Esophagus squamous epithelium (tissue), 5 donors: ENCODE results near the gene SPINT4. TPM values are rescaled to one million over a fixed set of nuclear protein-coding genes. Genes with fewer than 3 reads are reported as not detected.
"Not testable (repeated sequence)": the region's sequence is repeated elsewhere in the genome, so short reads cannot be mapped to it uniquely, and the experiment has no call there.

Experiments
- DNase-seq: peaks from one replicate; lab custom pipeline; 2025; lab: John Stamatoyannopoulos, UW
- H3K27ac ChIP-seq, 4 donors: fragments of 200-600 bp; sonication (generic); one replicate each; pipeline ENCODE4 v1.5.1; 2016 to 2019; ENCODE audit warnings: mild to moderate bottlenecking in 1 of 4
- H3K27me3 ChIP-seq, 4 donors: fragments of 200-600 bp; sonication (generic); 1 replicate in 3 of 4; 2 replicates in 1 of 4; pipeline versions ENCODE4 v1.5.1 to v1.6.0; 2017 to 2021; ENCODE audit warnings: antibody characterized with exemption in 1 of 4
- H3K36me3 ChIP-seq, 3 donors: fragments of 200-600 bp; sonication (generic); one replicate each; pipeline ENCODE4 v1.5.1; 2016 to 2019
- H3K4me1 ChIP-seq, 3 donors: fragments of 200-600 bp; sonication (generic); one replicate each; pipeline ENCODE4 v1.5.1; 2017 to 2019
- H3K4me3 ChIP-seq, 4 donors: fragments of 200-600 bp; sonication (generic); 1 replicate in 3 of 4; 2 replicates in 1 of 4; pipeline ENCODE4 v1.5.1; 2016 to 2019; ENCODE audit warnings: mild to moderate bottlenecking in 2 of 4, moderate library complexity in 1 of 4
- H3K9me3 ChIP-seq, 3 donors: fragments of 200-600 bp; sonication (generic); one replicate each; pipeline ENCODE4 v1.5.1; 2016 to 2019
- CTCF ChIP-seq, 6 experiments: fragments of 450-650 bp in 4 of 6; fragments of 200-600 bp in 2 of 6; sonication (generic) in 2 of 6; IDR thresholded peaks; one replicate each; pipeline ENCODE4 v1.5.1; 2016 to 2019; ENCODE audit warnings: antibody characterized with exemption in 6 of 6, mild to moderate bottlenecking in 4 of 6, moderate library complexity in 4 of 6
- POLR2A ChIP-seq, 4 donors: fragments of 450-650 bp; IDR thresholded peaks; one replicate each; pipeline ENCODE4 v1.6.1; 2017; ENCODE audit warnings: antibody characterized with exemption in 4 of 4, mild to moderate bottlenecking in 4 of 4, moderate library complexity in 3 of 4
- WGBS, 2 donors: methylation state at CpG; one replicate each; pipeline ENCODE4 v1.1.5; 2018; 5-methylcytosine and 5-hydroxymethylcytosine counted together
- intact Hi-C: fragments of 100-400 bp; cut with DNase I; formaldehyde crosslinking; loops from one replicate; pipeline ENCODE4 v1.15.0; 2022
- total RNA-seq, 4 donors: library from RNA; depleted of rRNA; stranded (reverse); fragments of >200 nt; gene quantifications; one replicate each; pipeline ENCODE4 v1.1.0, GENCODE V29; 2016
- donor health status: DM: yes; HTN: yes; CAD: no.

Gene SPINT4
- total RNA-seq, 4 donors from 2014 or later = not detected

GRCh38 chr20:45745015-45745414, 22.9 kb downstream of the SPINT4 start:
- DNase-seq = no peak
- Histone ChIP-seq H3K4me1 (no peaks in the 10 kb centered on the region), H3K9me3 (no peaks in the 10 kb centered on the region), H3K4me3 (no peak overlapping the region), H3K27me3 (peaks cover 0 to 37% (median 0%) of the 10 kb centered on the region in 4 donors), H3K27ac (no peak overlapping the region), H3K36me3 (no peaks in the 10 kb centered on the region)
- intact Hi-C loops = no loop called here
- TF ChIP-seq CTCF (IDR thresholded peaks at IDR 0.05) = no peak
- no peak for TF ChIP-seq POLR2A (IDR thresholded peaks at IDR 0.05)

- H3K9me3 ChIP-seq = no peaks in the 10 kb centered on the region
- peaks cover 0 to 20% (median 0%) of the 10 kb centered on the region in 4 donors for H3K27me3 ChIP-seq
- intact Hi-C loops = no loop called here
- DNase-seq = no peak
- no peaks in the 10 kb centered on the region for H3K36me3 ChIP-seq
- H3K27ac ChIP-seq = no peak overlapping the region
- no peak for TF ChIP-seq CTCF (IDR thresholded peaks at IDR 0.05)
- no peak for TF ChIP-seq POLR2A (IDR thresholded peaks at IDR 0.05)
- WGBS, 2 donors = 85 to 100% methylated on average over 1 of the region's 1 CpG
- no peak overlapping the region for H3K4me3 ChIP-seq
- no peaks in the 10 kb centered on the region for H3K4me1 ChIP-seq
Measured at GRCh38 chr20:45751721-45752120, 29.6 kb downstream of the SPINT4 start.

DNA sequence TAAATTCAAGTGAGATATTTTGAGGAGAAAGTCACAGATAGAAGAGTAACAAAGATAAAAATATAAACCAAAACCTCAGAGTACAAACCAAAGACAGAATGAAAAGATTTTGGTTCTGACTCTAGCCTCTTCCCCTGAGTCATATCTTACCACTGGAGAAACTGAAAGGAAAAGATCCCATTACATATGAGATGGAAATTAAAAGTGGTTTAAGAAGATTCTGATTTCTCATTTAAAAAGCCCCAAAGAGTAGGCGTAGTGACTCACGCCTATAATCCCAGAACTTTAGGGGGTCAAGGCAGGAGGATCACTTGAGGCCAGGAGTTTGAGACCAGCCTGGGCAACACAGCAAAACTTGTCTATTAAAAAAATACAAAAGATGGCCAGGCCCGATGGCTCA, 30.6 kb downstream of the SPINT4 start:
- Histone ChIP-seq H3K27ac (no peak overlapping the region), H3K27me3 (peaks cover 0 to 13% (median 0%) of the 10 kb centered on the region in 4 donors), H3K9me3 (no peaks in the 10 kb centered on the region), H3K4me3 (no peak overlapping the region), H3K36me3 (no peaks in the 10 kb centered on the region), H3K4me1 (no peaks in the 10 kb centered on the region)
- no peak for DNase-seq
- TF ChIP-seq POLR2A (IDR thresholded peaks at IDR 0.05) = no peak
- no peak for TF ChIP-seq CTCF (IDR thresholded peaks at IDR 0.05)
- whole genome bisulfite sequencing, 2 donors = 66 to 87% methylated on average over 3 of the region's 3 CpGs
- intact Hi-C loops = no loop called here

- 96 to 100% methylated on average over 2 to 3 of the region's 4 CpGs for WGBS, 2 donors
- TF ChIP-seq CTCF (IDR thresholded peaks at IDR 0.05) = no peak
- TF ChIP-seq POLR2A (IDR thresholded peaks at IDR 0.05) = no peak
- Histone ChIP-seq H3K36me3 (no peaks in the 10 kb centered on the region), H3K4me3 (no peak overlapping the region), H3K27me3 (no peaks in the 10 kb centered on the region), H3K4me1 (no peaks in the 10 kb centered on the region), H3K27ac (no peak overlapping the region), H3K9me3 (no peaks in the 10 kb centered on the region)
- DNase-seq = no peak
- intact Hi-C loops = no loop called here
Measured at GRCh38 chr20:45758096-45758495, 35.9 kb downstream of the SPINT4 start.

- H3K4me1 ChIP-seq, DNase-seq, intact Hi-C loops, H3K27ac ChIP-seq, H3K36me3 ChIP-seq, H3K4me3 ChIP-seq, H3K9me3 ChIP-seq, H3K27me3 ChIP-seq: not testable (repeated sequence)
- WGBS, 2 donors = 55 to 69% methylated on average over 7 to 8 of the region's 8 CpGs
Measured at GRCh38 chr20:45759921-45760320, 37.8 kb downstream of the SPINT4 start.

DNA sequence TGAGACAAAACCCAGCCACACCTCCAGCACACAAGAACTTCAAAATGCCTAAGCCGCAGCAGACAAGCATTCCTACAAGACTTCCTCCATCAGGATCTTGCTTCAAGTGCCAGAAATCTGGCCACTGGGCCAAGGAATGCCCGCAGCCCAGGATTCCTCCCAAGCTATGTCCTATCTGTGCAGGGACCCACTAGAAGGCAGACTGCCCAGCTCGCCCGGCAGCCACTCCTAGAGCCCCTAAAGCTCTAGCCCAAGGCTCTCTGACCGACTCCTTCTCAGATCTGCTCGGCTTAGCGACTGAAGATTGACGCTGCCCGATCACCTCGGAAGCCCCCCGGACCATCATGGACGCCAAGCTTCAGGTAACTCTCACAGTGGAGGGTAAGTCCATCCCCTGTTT, 39.8 kb downstream of the SPINT4 start:
- H3K4me1 ChIP-seq, H3K27ac ChIP-seq, intact Hi-C loops, H3K9me3 ChIP-seq, H3K27me3 ChIP-seq, DNase-seq, H3K36me3 ChIP-seq, H3K4me3 ChIP-seq: not testable (repeated sequence)
- WGBS, 2 donors = 86 to 95% methylated on average over 8 to 12 of the region's 12 CpGs

GRCh38 chr20:45764618-45765282, 42.6 kb downstream of the SPINT4 start:
- H3K4me1 ChIP-seq, H3K9me3 ChIP-seq, H3K36me3 ChIP-seq, H3K4me3 ChIP-seq, H3K27me3 ChIP-seq, DNase-seq, H3K27ac ChIP-seq: not testable (repeated sequence)
- WGBS, 2 donors = 83 to 84% methylated on average over 13 of the region's 13 CpGs
- intact Hi-C loops = loop anchor here (5.0 kb wide), 1 partner anchor 447 kb away; no protein-coding TSS in a partner anchor
